Keratinocyte (primary cell): ENCODE data around the gene LTBP3. TPM values are rescaled to one million over a fixed set of nuclear protein-coding genes. Genes with fewer than 3 reads are reported as not detected.
A peak's percentile ranks its signal among the peaks of the same experiment; 100 is the strongest.

Source experiments
- DNase-seq: peaks from one replicate; pipeline ENCODE4 v3.0.0-alpha.2; 2011; ENCODE audit warnings: low read depth, missing footprints, low spot score
- FAIRE-seq: peaks from 2 replicates; lab custom pipeline; 2011; peaks lifted over from hg19 to GRCh38; lab: Jason Lieb, UNC
- H2AFZ ChIP-seq: 2 replicates; pipeline ENCODE4 v1.6.0; 2012; ENCODE audit warnings: low read length, control low read depth, inconsistent platforms; ENCODE audit not compliant: control insufficient read depth
- H3K27ac ChIP-seq: 2 replicates; pipeline ENCODE4 v1.5.1; 2011; ENCODE audit warnings: low read length; ENCODE audit not compliant: control insufficient read depth, insufficient read depth
- H3K27me3 ChIP-seq: 3 replicates; pipeline ENCODE4 v1.6.0; 2011; ENCODE audit warnings: low read length; ENCODE audit not compliant: control insufficient read depth, insufficient read depth; ENCODE audit errors: extremely low read depth
- H3K36me3 ChIP-seq, 2 experiments: 2 replicates in 1 of 2; 3 replicates in 1 of 2; pipeline ENCODE4 v1.5.1; 2011; ENCODE audit warnings: low read length in 2 of 2, mild to moderate bottlenecking in 1 of 2; ENCODE audit not compliant: control insufficient read depth in 2 of 2, insufficient read depth in 2 of 2; ENCODE audit errors: extremely low read depth in 1 of 2
- H3K4me1 ChIP-seq: 3 replicates; pipeline ENCODE4 v1.5.1; 2011; ENCODE audit warnings: low read length; ENCODE audit not compliant: control insufficient read depth, insufficient read depth; ENCODE audit errors: extremely low read depth
- H3K4me2 ChIP-seq: 3 replicates; pipeline ENCODE4 v1.6.0; 2011; ENCODE audit warnings: low read depth, low read length; ENCODE audit not compliant: control insufficient read depth, insufficient read depth; ENCODE audit errors: extremely low read depth
- H3K4me3 ChIP-seq, 3 experiments: fragments of 200-600 bp in 1 of 3; sonication (generic) in 1 of 3; 2 replicates in 2 of 3; 3 replicates in 1 of 3; pipeline ENCODE4 v1.5.1; 2011 to 2016; ENCODE audit warnings: low read length in 3 of 3, mild to moderate bottlenecking in 3 of 3, control low read depth in 2 of 3, inconsistent platforms in 1 of 3, low read depth in 1 of 3, mixed read lengths in 1 of 3, mixed run types in 1 of 3, moderate library complexity in 1 of 3; ENCODE audit not compliant: control insufficient read depth in 2 of 3, insufficient read depth in 2 of 3; ENCODE audit errors: extremely low read depth in 1 of 3
- H3K79me2 ChIP-seq: 2 replicates; pipeline ENCODE4 v1.6.0; 2012; ENCODE audit warnings: low read length; ENCODE audit not compliant: control insufficient read depth, insufficient read depth
- H3K9ac ChIP-seq: 3 replicates; pipeline ENCODE4 v1.6.0; 2011; ENCODE audit warnings: low read length; ENCODE audit not compliant: control insufficient read depth, insufficient read depth; ENCODE audit errors: extremely low read depth
- H3K9me1 ChIP-seq: 3 replicates; pipeline ENCODE4 v1.6.0; 2011; ENCODE audit warnings: low read length; ENCODE audit not compliant: control insufficient read depth, insufficient read depth; ENCODE audit errors: extremely low read depth
- H3K9me3 ChIP-seq: 2 replicates; pipeline ENCODE4 v1.5.1; 2012; ENCODE audit warnings: low read depth, low read length; ENCODE audit not compliant: control insufficient read depth
- H4K20me1 ChIP-seq: 3 replicates; pipeline ENCODE4 v1.6.0; 2011; ENCODE audit warnings: low read length; ENCODE audit not compliant: control insufficient read depth, insufficient read depth; ENCODE audit errors: extremely low read depth
- EZH2 ChIP-seq: IDR thresholded peaks from one replicate; pipeline ENCODE4 v1.6.1; 2012; ENCODE audit warnings: inconsistent platforms, mild to moderate bottlenecking, low read length, moderate library complexity
- dilution Hi-C: fragments of 300-500 bp; cut with MboI; formaldehyde crosslinking; loops from one replicate; pipeline ENCODE4 v1.7.0; 2020; ENCODE audit warnings: low sequenced_read_pairs; ENCODE audit not compliant: extremely low pct_ligation_motif_present
- polyA plus RNA-seq, 5 experiments: library from polyadenylated mRNA; depleted of rRNA in 3 of 5; stranded (reverse) in 3 of 5; stranded (forward) in 1 of 5; unstranded in 1 of 5; fragments of >200 nt; gene quantifications; 1 replicate in 1 of 5; 2 replicates in 3 of 5; 3 replicates in 1 of 5; pipeline versions ENCODE4 v1.2.1 to v1.2.3, GENCODE V29; 2011 to 2012; ENCODE audit warnings: missing spikeins in 2 of 5, low read depth in 1 of 5, low replicate concordance in 1 of 5
- TF ChIP-seq, protein P1 (sequence below), 3 experiments: IDR thresholded peaks in 1 of 3; conservative IDR thresholded peaks in 1 of 3; optimal IDR thresholded peaks in 1 of 3; 2 replicates in 2 of 3; 3 replicates in 1 of 3; pipeline versions ENCODE3 to v1.5.1; 2011; ENCODE audit warnings: low read length in 3 of 3, mild to moderate bottlenecking in 3 of 3, moderate library complexity in 2 of 3, control low read depth in 1 of 3, inconsistent platforms in 1 of 3; ENCODE audit not compliant: insufficient read depth in 2 of 3; ENCODE audit errors: extremely low read depth in 1 of 3

Gene LTBP3
- polyA plus RNA-seq, 1 donor (not counting 4 experiments of a cell fraction or from before 2014, with no cell fraction given): 9.1 TPM

DNA sequence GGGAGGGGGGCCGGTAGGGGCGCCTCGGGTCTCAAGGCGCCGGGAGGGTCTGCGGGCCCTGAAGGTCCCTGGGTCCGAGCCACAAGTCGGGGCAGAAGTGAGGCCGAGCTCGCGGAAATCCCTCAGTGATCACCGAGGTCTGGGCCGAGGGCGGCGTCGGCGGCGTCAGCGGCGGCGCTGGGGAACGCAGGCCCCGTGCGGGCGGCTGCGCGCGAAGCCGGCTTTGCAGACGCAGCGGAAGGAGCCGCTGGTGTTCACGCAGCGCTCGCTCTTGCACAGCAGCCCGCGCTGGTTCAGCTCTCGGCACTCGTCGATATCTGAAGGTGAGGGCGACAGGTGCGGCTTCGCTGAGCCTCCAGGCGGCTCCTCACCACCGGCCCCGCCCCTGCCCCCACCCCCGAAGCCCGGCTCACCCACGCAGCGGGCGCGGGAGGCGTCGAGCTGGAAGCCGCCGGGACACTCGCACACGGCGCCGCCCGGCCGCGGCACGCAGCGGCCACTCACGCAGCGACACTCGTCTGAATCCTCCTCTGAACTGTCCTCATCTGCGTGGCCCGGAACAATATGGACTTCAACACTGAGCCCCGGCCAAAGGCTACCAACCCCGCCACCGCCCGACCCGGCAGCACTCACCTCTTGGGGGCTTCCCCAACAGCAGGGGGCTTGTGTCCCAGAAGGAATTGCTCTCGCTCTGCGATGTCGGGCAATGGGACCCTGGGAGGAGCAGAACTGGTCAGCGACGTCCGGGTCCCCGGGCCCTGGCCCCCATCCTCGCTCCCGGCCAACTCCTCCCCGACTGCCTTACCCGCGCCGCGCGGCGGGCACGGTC is 19.0 kb downstream of the LTBP3 start:
- Histone ChIP-seq H3K4me3 (peak overlapping the region in 1 of 3 experiments; percentile 58), H3K79me2 (no peaks in the 10 kb centered on the region), H3K4me1 (peaks cover 14% of the 10 kb centered on the region), H2AFZ (no peak overlapping the region), H4K20me1 (peaks cover 3% of the 10 kb centered on the region), H3K27me3 (no peaks in the 10 kb centered on the region), H3K4me2 (peak overlapping the region; percentile 65), H3K36me3 (peaks cover 6 to 10% of the 10 kb centered on the region in 2 experiments), H3K9me3 (no peaks in the 10 kb centered on the region), H3K9ac (peak overlapping the region; percentile 69), H3K9me1 (no peaks in the 10 kb centered on the region), H3K27ac (no peak overlapping the region)
- FAIRE-seq (no peak), DNase-seq (no peak)
- dilution Hi-C loops: no loop called here
- TF ChIP-seq, protein P1, sequence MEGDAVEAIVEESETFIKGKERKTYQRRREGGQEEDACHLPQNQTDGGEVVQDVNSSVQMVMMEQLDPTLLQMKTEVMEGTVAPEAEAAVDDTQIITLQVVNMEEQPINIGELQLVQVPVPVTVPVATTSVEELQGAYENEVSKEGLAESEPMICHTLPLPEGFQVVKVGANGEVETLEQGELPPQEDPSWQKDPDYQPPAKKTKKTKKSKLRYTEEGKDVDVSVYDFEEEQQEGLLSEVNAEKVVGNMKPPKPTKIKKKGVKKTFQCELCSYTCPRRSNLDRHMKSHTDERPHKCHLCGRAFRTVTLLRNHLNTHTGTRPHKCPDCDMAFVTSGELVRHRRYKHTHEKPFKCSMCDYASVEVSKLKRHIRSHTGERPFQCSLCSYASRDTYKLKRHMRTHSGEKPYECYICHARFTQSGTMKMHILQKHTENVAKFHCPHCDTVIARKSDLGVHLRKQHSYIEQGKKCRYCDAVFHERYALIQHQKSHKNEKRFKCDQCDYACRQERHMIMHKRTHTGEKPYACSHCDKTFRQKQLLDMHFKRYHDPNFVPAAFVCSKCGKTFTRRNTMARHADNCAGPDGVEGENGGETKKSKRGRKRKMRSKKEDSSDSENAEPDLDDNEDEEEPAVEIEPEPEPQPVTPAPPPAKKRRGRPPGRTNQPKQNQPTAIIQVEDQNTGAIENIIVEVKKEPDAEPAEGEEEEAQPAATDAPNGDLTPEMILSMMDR (optimal IDR thresholded peaks at IDR 0.05 in 1 of 3, IDR thresholded peaks at IDR 0.05 in 1 of 3, conservative IDR thresholded peaks at IDR 0.05 in 1 of 3; ENCODE audit: extremely low read depth in 1 of 3, insufficient read depth in 2 of 3, low read length in 3 of 3): no peak
- TF ChIP-seq EZH2: no peak

- Histone ChIP-seq H3K4me3 (no peak overlapping the region), H3K9me1 (no peaks in the 10 kb centered on the region), H3K9ac (no peak overlapping the region), H4K20me1 (peaks cover 3% of the 10 kb centered on the region), H3K36me3 (peaks cover 6 to 12% of the 10 kb centered on the region in 2 experiments), H2AFZ (no peak overlapping the region), H3K79me2 (no peaks in the 10 kb centered on the region), H3K9me3 (no peaks in the 10 kb centered on the region), H3K4me1 (peaks cover 14% of the 10 kb centered on the region), H3K27ac (no peak overlapping the region), H3K27me3 (no peaks in the 10 kb centered on the region), H3K4me2 (no peak overlapping the region)
- dilution Hi-C loops: no loop called here
- DNase-seq (no peak), FAIRE-seq (no peak)
- TF ChIP-seq, protein P1 (optimal IDR thresholded peaks at IDR 0.05 in 1 of 3, IDR thresholded peaks at IDR 0.05 in 1 of 3, conservative IDR thresholded peaks at IDR 0.05 in 1 of 3; ENCODE audit: extremely low read depth in 1 of 3, insufficient read depth in 2 of 3, low read length in 3 of 3): no peak
Observed at GRCh38 chr11:65538232-65538914, 19.8 kb downstream of the LTBP3 start.
